IPS-NIHi11 (cell line): ENCODE data around the gene CHST15.

ENCODE experiments used
- DNase-seq: peaks from one replicate; pipeline ENCODE4 v3.0.0; 2012; ENCODE audit warnings: mixed read lengths, low spot score

Gene CHST15

GRCh38 chr10:124010563-124011131 is 82.8 kb downstream of the CHST15 start:
- DNase-seq = peak; percentile 94

DNA sequence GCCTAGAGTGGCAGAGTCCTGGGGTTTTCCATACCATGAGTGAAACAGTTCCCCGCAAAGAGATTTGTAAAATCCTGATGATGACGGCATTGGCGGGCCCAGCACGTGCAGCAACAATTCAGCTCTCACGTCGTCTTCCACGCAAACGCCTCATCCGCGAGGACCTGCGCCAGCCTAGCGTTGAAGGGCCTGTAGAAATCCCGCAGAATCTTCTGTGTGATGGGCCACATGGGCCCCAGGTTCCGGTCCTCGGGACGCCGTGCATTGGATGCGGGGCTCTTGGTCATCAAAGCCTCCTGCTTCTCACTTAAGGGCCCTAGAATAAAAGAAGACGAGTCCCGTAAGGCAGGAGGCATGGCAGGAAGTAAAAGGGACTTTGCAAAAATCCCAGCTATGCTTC is 83.4 kb downstream of the CHST15 start:
- DNase-seq = no peak

DNA sequence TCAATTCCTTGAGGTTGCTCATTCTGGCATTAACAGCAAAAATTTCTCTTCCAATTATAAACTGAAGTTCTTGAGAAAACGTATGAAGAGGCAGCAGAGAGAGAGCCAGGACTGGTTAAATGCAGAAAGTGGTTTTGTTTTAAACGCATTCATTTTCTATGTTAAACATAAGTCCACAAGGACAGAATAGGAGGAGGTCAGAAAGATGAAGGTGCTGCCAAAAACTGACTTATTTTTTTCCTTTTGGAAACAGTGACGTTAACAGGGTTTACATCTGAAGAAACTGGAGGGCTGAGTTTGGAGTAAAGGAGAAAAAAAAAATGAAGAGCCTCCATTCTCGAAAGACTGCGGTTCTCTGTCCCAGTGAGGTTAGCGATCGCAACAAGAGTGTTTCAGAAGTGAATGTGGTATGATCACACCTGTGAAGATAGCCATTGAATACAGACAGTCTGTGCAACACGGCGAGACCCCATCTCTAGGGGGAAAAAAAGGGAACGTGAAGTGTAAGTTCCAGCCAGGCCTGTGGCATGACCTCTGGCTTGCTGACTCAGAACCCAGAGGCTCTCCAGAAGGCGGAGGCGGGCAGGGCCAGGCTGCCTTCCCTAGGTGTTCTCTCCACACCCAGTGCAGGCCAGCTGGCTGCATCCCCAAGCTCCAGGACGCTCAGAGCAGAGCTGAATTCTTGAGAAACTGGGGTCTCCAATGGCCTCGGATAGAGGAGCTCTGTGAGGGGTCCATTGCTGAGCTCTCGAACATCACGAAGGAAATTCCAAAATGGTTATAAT is 84.0 kb downstream of the CHST15 start:
- DNase-seq = no peak

DNA sequence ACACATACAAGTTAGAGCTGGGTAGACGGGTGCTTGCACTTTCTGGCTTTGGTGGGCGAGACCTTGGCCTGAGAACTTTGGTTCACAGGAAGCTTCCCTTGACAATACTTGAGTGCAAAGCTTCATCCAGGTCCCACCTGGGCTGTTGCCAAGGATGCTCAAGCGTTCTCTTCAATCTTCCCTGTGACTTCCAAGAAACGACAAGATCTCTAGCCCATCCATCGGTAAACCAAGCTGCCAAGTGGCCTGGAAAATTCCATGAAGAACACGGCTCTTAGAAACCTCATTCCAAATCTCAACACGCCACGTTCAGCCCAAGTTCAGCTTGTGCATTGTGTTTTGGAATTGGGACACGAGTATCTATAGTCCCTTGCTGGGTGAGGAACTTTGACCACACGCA is 84.7 kb downstream of the CHST15 start:
- DNase-seq = no peak

DNA sequence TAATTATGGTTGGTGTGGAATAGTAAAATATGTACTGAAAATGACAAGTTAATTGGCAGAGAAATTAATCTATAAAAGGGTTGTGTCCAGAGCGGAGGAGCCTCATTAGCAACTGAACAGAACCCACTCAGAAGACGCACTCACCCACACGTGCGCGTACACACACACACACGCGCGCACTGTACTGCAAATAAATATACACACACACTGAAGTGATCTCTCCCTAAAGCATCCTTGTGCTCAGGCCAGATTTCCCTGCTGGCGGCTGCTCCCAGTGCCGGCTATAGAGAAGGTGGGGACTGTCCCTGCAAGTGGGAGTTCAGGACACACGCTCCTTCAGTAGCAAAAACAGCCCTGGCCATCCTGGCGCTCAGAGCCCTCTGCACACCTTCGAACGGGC is 85.2 kb downstream of the CHST15 start:
- no peak for DNase-seq

GRCh38 chr10:124007773-124008145 is 85.6 kb downstream of the CHST15 start:
- no peak for DNase-seq

DNA sequence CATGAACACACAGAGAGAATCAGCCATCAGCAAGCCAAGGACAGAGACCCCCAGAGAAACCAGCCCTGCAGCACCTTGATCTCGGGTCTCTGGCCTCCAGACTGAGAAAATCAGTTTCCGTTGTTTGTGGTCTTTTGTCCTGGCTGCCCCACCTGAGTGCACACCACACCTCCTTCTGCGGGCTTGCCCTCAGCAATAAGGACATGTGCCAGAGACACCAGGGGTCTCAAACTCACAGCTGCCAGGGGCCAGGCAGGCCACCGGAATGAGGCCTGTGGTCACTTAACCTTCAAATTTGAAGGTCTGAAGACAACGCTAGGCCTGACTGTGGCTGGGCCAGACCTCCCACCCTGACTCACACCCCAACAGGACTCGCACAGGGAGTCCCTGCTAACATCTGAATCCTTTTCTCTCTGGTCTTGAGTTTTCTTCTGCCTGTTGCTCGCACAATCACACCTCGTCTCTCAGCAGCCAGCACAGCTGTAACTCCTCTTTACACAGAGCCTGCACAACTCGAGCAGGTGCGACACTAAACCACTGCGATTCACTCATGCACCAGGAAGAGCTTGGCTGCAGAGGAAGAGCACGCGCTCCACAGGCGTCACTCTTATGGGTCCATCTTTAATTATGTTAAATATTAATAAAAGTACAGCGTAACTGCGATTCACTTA is 86.2 kb downstream of the CHST15 start:
- DNase-seq = no peak

GRCh38 chr10:124006526-124006925 is 86.9 kb downstream of the CHST15 start:
- no peak for DNase-seq

- DNase-seq = no peak
Observed at GRCh38 chr10:124005991-124006392, 87.4 kb downstream of the CHST15 start.

DNA sequence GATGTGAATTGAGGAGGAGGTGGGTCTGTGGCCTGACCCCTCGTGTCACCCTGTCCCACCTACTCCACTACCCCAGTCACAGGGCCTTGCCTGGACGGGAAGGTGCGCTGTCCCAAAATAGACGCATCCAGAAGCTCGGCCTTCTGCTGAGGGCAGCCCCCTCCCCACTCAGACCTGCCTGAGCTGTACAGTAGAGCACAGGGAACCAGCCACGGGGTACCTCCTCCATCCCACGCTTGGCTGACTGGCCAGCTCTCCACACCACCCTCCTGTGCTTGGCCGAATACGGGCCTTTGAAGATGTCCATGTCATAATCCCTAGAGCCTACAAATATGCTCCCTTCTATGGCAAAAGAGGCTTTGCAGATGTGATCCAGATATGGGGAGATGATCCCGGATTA is 88.3 kb downstream of the CHST15 start:
- DNase-seq = peak; percentile 1

DNA sequence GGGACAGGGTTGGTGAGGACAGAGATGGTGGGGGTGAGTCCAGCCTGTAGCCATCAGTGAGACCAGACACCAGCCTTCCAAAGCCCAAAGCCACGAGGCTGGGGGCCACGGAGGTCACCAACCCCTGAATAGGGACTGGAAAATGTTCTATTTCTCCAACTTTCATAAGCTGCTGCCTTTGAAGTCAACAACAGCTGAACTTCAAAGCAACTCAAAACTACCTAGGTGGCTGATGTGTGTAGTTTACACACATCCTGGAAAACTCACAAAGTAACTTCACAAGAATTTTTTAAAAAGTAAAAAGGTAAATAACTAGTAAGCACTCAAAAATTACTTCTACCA is 88.8 kb downstream of the CHST15 start:
- no peak for DNase-seq

GRCh38 chr10:124003871-124004662 is 89.3 kb downstream of the CHST15 start:
- peak; percentile 11 for DNase-seq

DNA sequence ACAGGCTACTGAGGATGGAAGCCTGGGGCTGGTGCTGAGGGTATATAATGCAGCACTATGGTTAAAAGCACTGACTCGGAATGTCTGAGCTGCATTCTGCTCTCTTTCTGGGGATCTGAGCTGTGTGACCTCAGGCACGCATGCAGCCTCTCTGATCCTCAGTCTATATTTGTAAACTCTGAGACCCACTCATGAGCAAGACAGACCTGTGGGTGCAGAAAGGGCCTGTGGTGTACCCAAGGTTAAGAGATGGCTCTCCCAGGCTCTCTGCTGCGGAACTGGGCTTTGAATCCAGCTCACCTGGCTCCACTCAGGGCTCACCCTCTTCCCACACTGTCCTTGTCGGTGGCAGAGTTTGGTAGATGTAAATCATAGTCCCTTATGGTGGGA is 89.9 kb downstream of the CHST15 start:
- DNase-seq = no peak

GRCh38 chr10:124003070-124003419 is 90.4 kb downstream of the CHST15 start:
- DNase-seq = peak; percentile 1

DNA sequence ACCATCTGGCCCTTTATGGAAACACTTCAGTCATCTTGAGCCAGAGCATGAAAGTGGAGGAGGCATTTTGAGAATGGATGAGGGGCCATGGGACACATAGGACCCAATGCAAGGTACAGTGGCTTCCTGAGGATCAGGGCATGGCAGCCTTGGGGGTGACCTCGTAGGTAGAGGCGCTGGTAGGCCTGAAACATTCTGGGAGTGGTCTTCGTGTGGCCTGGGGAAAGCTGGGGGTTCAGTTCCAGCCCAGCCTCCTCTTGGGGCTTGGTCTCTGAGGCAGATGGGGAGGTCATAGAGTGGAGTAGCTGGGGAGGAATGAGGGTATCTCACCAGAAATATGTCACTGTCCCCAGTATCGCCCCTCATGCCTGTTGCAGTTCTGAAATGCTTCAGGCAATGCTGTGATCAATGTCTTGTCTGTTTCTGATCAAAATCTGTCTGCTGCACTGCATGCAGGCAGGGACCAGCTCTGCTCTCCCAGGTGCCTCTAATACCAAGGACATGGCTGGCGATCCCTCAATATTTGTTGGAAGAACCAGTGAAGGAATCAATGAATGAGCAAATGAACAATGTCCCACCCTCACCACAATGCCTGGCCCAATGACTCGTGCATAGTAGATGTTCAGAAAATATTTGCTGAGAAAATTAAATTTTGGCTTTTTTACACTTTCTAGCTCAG is 90.9 kb downstream of the CHST15 start:
- no peak for DNase-seq

DNA sequence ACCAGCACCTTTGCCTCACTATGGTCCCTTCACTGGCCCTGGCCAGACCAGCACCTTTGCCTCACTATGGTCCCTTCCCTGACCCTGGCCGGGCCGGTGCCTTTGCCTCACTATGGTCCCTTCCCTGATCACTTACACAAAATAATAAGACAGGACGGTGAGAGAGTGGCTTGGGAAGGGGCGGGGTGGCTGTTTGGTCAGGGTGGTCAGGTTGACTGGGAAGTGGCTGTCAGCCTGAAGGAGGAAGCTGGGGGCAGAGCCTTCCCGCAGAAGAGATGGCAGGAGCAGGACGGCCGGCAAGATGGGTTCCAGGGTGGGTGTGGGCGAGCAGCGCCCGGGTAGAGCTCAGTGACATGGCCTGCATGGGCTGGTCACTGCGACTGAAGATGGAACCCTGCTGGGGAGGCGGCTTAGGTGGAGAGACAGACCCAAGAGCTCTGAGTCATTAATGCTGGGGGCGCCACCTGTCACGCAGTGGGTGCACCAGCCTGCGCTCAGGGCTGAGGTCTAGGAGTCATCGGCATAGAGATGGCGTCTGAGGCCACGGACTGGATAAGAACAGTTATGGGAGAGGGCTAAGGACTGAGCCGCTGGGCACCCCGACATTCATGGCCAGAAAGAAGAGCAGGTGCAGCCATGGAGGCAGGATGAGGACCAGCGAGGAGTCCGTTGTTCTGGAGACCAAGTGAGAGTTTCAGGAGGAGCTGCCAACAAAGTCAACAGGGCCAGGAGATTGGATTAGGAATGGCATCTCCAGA is 91.8 kb downstream of the CHST15 start:
- peak; percentile 4 for DNase-seq

- DNase-seq = no peak
Observed at GRCh38 chr10:124000792-124001201, 92.6 kb downstream of the CHST15 start.

DNA sequence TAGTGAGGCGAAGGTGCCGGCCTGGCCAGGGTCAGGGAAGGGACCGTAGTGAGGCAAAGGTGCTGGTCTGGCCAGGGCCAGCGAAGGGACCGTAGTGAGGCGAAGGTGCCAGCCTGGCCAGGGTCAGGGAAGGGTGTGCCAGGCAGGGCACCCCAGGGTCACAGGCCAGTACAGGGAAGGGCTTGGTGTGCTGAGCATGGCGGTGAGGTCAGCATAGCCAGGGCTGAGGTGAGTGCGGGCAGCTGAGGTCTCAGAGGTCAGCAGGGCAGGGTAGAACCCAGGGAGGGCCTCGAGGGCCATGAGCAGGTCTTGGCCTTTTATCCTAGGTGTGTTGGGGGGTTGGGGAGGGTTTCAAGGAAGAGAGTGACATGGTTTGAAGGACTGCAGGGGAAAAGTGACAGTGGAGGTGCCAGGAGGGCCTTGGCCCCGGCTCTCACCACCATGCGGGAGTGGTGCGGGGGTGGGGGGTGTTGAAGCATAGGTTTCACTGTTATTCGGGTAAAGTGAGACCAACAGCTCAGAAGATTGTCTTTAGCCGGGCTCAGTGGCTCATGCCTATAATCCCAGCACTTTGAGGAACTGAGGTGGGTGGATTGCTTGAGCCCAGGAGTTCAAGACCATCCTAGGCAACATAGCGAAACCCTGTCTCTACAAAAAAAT is 93.3 kb downstream of the CHST15 start:
- peak; percentile 4 for DNase-seq

GRCh38 chr10:123999261-123999660 is 94.1 kb downstream of the CHST15 start:
- DNase-seq = no peak

GRCh38 chr10:123998197-123999141 is 94.9 kb downstream of the CHST15 start:
- DNase-seq = no peak
